Activated T-helper 9 cell treated with anti-CD3 and anti-CD28 coated beads, Interleukin-2, amount 50 U/mL, for 16 hours (primary cell): ENCODE measurements around the gene PTPRT.
"Not testable (repeated sequence)": the region's sequence is repeated elsewhere in the genome, so short reads cannot be mapped to it uniquely, and the experiment has no call there.

Experiments
- DNase-seq: peaks from one replicate; pipeline ENCODE4 v3.0.0-alpha.2; 2020; ENCODE audit warnings: low read depth

The PTPRT gene

GRCh38 chr20:42910808-42911207 lies 278.9 kb downstream of the PTPRT start:
- not testable (repeated sequence) for DNase-seq

GRCh38 chr20:42907730-42908129 lies 282.0 kb downstream of the PTPRT start:
- DNase-seq = no peak

- no peak for DNase-seq
These were observed 283.6 kb downstream of the PTPRT start for GRCh38 chr20:42906120-42906519.

GRCh38 chr20:42902509-42902908 lies 287.2 kb downstream of the PTPRT start:
- no peak for DNase-seq

DNA sequence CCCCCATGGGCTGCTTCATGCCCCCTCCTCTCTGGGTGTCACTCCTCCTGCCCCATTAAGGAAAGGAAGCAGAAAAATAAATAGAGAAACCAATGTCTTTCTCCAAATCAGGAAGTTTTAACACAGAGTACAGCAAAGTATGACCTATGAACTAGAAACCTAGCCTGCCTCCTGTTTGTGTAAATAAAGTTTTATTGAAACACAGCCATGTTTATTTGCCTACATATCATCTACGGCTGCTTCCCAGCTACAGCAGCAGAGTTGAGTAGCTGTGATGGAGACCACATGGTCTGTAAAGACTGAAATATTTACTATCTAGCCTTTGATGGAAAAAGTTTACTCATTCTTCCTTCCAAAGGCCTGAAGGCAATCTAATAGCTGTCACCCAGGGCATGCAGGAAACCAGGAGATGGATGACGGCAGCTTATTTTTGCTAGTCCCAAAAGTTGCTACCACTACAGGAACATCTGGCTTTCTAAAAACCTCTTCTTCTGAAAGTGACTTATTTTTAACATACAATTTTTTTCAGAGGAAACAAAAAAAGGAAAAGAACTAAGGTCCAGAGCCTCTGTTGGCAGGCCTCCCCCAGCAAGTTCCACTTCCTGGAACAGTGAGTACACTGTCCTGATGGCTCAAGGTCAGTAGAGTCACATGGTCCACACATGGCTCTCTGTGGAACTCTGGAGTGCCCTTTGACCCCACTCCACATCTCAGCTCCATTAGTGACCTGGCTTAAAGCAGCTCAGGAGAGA lies 287.8 kb downstream of the PTPRT start:
- DNase-seq = no peak

DNA sequence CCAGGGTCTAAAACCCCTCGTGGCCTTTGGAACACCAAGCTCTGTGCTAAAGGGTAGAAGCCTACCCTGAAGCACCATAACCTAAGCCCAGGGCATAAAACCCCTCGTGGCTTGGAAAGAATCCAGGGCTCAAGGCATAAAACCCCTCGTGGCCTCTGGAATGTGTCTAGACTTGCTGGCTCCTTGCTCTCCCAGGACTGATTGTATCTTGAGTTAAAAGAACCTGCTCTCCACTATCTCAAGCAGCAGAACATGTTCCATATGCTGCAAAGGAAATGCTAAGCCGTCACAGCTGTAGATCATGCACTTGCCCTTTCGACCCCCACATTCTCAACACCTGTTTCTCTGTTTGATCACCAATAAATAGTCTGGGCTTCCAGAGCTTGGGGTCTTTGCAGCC lies 288.9 kb downstream of the PTPRT start:
- DNase-seq = not testable (repeated sequence)

- DNase-seq = no peak
These were observed 294.7 kb downstream of the PTPRT start for GRCh38 chr20:42895020-42895419.

DNA sequence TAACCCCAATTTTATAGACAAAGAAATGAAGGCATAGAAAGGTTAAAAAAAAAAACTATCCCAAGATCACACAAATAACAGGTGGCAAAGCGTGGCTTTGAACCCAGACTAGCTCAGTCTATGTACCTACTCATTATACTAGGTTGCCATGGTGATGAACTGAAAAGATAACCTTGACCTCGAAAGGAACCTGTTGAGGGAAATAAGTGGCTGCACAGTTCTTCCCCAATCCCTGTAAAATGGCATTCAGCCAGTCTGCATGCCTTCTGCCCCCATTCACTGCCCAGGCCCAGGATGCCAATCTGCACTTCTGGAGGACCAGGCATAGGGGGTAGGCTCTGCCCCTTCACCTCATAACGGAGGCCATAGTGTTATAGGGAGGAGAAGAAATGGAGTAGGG lies 295.2 kb downstream of the PTPRT start:
- no peak for DNase-seq

GRCh38 chr20:42889517-42889916 lies 300.2 kb downstream of the PTPRT start:
- no peak for DNase-seq

- no peak for DNase-seq
These were observed 302.4 kb downstream of the PTPRT start for GRCh38 chr20:42887281-42887680.

- no peak for DNase-seq
These were observed 302.9 kb downstream of the PTPRT start for GRCh38 chr20:42886801-42887200.

GRCh38 chr20:42886046-42886445 lies 303.7 kb downstream of the PTPRT start:
- DNase-seq = no peak

DNA sequence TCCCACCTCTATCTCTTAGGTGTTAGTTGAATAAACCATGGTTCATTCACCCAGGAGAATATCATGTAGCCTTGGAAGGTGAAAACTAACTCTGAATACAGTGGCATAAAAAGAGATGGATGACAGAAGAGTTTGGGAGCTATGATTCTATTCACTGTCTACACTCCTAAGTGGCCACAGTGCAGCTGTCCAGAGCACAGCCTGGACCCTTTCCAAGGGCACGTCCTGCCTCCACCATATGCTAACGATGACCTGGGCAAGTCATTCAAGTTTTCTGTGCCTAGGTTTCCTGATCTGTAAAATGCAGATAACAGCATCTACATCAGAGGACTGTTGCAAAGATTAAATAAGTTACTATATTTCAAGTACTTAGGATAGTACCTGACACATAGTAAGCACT lies 314.1 kb downstream of the PTPRT start:
- DNase-seq = no peak

GRCh38 chr20:42873259-42873658 lies 316.4 kb downstream of the PTPRT start:
- no peak for DNase-seq

DNA sequence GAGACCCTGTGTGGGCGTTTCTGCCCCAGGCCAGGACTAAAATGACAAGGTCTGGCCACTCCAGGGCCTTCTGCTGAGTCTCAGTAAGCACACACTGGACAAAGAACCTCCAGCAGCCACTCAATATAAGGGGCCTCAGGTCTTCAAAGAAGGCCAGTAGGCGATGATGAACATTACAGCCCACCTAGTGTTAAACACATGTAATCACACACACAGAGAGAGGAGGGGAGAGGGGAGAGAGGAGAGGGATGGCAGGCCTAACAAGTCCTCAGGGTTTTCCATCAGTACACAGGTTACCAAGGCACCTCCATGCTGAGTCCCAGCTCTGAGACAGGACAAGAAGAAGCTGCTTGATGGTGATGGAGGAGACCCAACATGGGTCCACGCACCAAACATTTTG lies 325.6 kb downstream of the PTPRT start:
- no peak for DNase-seq

DNA sequence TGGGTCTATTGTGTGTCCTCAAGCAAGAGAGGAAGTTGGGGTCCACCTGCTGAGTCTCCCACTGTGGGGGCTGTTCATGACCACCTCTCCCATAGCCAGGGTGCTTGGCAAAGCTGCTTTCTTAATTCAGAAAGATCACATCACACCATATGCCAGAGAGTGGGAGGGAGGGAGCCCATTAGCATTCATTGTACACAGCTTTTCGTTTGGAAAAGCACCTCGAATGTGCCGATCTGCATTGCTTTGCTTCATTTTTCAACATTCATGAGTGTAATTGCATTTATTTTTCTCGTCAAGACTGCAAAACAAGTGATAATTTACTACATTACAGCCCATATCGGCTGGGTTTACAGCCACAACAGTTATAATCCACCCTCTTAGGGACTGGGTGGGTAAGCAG lies 327.3 kb downstream of the PTPRT start:
- no peak for DNase-seq

GRCh38 chr20:42857446-42857845 lies 332.3 kb downstream of the PTPRT start:
- no peak for DNase-seq

- DNase-seq = no peak
These were observed 333.8 kb downstream of the PTPRT start for GRCh38 chr20:42855896-42856295.

DNA sequence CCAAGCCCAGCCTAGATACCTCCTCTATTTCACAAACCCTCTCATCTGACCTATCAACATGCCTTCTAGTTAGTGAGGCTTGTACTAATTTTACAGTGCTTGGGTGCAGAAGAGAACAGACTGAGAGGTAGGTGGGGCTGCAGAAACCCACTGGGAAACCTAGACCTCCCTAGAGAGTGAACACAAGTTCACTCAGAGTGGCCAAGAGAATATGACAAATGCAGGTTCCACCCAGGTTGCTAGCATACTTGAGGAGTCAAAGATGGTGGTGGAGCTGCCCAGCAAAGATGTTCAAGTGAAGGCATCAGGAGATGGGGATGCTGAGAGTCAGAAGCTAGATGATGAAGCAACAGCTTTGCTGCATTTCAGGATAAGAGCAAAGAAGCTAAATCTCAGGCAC lies 337.0 kb downstream of the PTPRT start:
- DNase-seq = no peak

- DNase-seq = no peak
These were observed 342.8 kb downstream of the PTPRT start for GRCh38 chr20:42846784-42847490.

GRCh38 chr20:42844751-42845150 lies 345.0 kb downstream of the PTPRT start:
- no peak for DNase-seq

- no peak for DNase-seq
These were observed 352.2 kb downstream of the PTPRT start for GRCh38 chr20:42837456-42837855.

DNA sequence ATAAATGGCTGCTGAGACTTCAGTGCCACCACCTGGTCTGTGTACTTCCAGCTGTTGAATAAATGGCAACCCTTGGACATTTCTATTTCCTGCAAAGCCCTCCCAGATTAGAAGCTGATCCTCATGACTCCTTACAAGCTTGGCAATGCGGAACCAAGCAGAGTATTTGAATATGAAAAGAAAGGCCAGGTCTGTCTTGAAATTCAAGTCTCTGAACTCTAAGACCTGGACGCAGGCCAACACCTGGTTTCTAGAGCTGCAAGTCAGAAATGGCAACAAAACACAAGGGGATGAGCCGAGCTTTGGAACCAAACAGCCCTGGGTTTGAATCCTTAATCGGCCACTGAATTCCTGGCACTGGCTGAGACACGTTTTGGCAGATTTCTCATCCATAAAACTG lies 353.4 kb downstream of the PTPRT start:
- no peak for DNase-seq

GRCh38 chr20:42807876-42808275 lies 381.8 kb downstream of the PTPRT start:
- no peak for DNase-seq
